Transverse colon (tissue), 4 donors: Measurements from ENCODE around the gene HSD11B2.

Source experiments
- CTCF ChIP-seq, 5 experiments: fragments of 200-600 bp in 3 of 5; fragments of 450-650 bp in 2 of 5; sonication (generic) in 3 of 5; IDR thresholded peaks; 1 replicate in 2 of 5; 2 replicates in 3 of 5; pipeline ENCODE4 v1.5.1; 2016 to 2017; ENCODE audit warnings: antibody characterized with exemption in 5 of 5, inconsistent platforms in 3 of 5, mild to moderate bottlenecking in 2 of 5, moderate library complexity in 1 of 5
- POLR2A ChIP-seq: fragments of 450-650 bp; IDR thresholded peaks from one replicate; pipeline ENCODE4 v1.6.1; 2016; ENCODE audit warnings: antibody characterized with exemption, mild to moderate bottlenecking, moderate library complexity
- POLR2AphosphoS5 ChIP-seq, 3 donors: sonication (generic); formaldehyde crosslinking; IDR thresholded peaks; one replicate each; pipeline ENCODE4 v1.6.1; 2016; ENCODE audit warnings: antibody characterized with exemption in 3 of 3

GRCh38 chr16:67398546-67399217 lies 32.2 kb upstream of the HSD11B2 start:
- no peak for TF ChIP-seq POLR2A
- TF ChIP-seq POLR2AphosphoS5 (IDR thresholded peaks at IDR 0.05), result no peak
- TF ChIP-seq CTCF (IDR thresholded peaks at IDR 0.05), result no peak
